ENCODE data around the gene THBS4.
A peak's percentile ranks its signal among the peaks of the same experiment; 100 is the strongest.

THBS4 gene

GRCh38 chr5:80076131-80077050 lies 41.2 kb downstream of the THBS4 start:
- no peak for DNase-seq

GRCh38 chr5:80077051-80077714 lies 42.0 kb downstream of the THBS4 start:
- DNase-seq: no peak

GRCh38 chr5:80078921-80079320 lies 43.8 kb downstream of the THBS4 start:
- no peak for DNase-seq

GRCh38 chr5:80082281-80082680 lies 47.1 kb downstream of the THBS4 start:
- DNase-seq: no peak

- peak; percentile 56 for DNase-seq
These were observed 47.6 kb downstream of the THBS4 start for GRCh38 chr5:80082731-80083100.

GRCh38 chr5:80083101-80083890 lies 48.1 kb downstream of the THBS4 start:
- DNase-seq: peak; percentile 66

GRCh38 chr5:80090884-80091166 lies 55.7 kb downstream of the THBS4 start:
- DNase-seq: no peak

GRCh38 chr5:80091792-80092192 lies 56.6 kb downstream of the THBS4 start:
- peak; percentile 56 for DNase-seq

GRCh38 chr5:80092486-80093107 lies 57.4 kb downstream of the THBS4 start:
- no peak for DNase-seq

- DNase-seq: peak; percentile 59
These were observed 58.6 kb downstream of the THBS4 start for GRCh38 chr5:80093796-80094195.

- DNase-seq: no peak
These were observed 59.1 kb downstream of the THBS4 start for GRCh38 chr5:80094236-80094738.

GRCh38 chr5:80097451-80097850 lies 62.3 kb downstream of the THBS4 start:
- no peak for DNase-seq

- no peak for DNase-seq
These were observed 66.8 kb downstream of the THBS4 start for GRCh38 chr5:80101993-80102392.

GRCh38 chr5:80103371-80103770 lies 68.2 kb downstream of the THBS4 start:
- no peak for DNase-seq

GRCh38 chr5:80105698-80106439 lies 70.7 kb downstream of the THBS4 start:
- DNase-seq: no peak

GRCh38 chr5:80106916-80107315 lies 71.8 kb downstream of the THBS4 start:
- no peak for DNase-seq

- DNase-seq: peak; percentile 54
These were observed 74.7 kb downstream of the THBS4 start for GRCh38 chr5:80109646-80110478.

- DNase-seq: peak; percentile 46
These were observed 76.3 kb downstream of the THBS4 start for GRCh38 chr5:80111376-80111990.

- DNase-seq: no peak
These were observed 79.7 kb downstream of the THBS4 start for GRCh38 chr5:80114860-80115259.

- no peak for DNase-seq
These were observed 80.9 kb downstream of the THBS4 start for GRCh38 chr5:80116000-80116399.

Measured in right kidney (tissue), 1 donor.